ENCODE results near the gene TRIM72.
"Not testable (repeated sequence)": the region's sequence is repeated elsewhere in the genome, so short reads cannot be mapped to it uniquely, and the experiment has no call there.

TRIM72 gene

DNA sequence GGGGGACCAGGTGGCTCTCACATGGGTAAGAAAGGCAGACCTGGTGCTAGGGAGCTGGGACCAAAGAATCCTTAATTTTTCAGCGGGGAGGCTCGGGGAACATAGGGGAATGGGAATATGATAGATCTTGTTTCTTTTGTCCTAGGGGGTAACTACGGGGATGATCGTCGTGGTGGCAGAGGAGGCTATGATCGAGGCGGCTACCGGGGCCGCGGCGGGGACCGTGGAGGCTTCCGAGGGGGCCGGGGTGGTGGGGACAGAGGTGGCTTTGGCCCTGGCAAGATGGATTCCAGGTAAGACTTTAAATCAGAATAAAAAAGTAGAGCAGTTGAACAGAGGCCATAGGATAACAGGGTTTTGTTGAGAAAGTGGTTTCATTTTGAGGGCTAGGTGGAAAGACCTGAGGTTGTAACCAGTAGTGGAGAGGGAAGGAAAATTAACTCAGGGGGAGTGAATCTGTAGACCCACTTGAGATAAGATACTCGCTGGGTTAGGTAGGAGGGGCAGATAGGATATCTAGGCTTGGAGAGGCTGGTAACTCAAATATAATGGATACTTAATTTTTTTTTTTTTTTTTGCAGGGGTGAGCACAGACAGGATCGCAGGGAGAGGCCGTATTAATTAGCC, 23.0 kb upstream of the TRIM72 start:
- no peak for DNase-seq

DNA sequence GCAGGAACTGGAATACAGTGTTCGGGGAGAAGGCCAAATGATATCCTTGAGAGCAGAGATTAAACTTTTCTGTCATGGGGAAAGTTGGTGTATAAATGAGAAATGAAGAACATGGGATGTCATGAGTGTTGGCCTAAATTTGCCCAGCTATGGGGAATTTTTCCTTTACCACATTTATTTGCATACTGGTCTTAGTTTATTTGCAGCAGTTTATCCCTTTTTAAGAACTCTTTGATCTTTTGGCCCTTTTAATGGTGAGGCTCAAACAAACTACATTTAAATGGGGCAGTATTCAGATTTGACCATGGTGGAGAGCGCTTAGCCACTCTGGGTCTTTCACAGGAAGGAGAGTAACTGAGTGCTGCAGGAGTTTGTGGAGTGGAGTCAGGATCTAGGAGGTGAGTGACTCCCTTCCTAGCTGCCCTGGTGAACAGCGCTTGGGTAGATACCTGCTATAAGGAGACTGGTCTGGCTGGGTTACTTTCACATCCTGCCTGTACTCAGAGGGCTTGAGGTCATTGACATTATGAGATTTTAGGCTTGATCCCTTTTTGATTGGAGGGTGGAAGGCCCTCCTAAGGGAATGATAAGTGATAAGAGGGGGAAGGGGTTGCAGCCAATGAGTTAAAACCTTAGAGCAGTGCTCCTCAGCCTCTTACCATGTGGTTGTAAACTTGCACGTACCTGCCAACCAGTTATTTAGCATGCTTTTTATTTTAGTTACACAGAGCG, 22.1 kb upstream of the TRIM72 start:
- no peak for DNase-seq

DNA sequence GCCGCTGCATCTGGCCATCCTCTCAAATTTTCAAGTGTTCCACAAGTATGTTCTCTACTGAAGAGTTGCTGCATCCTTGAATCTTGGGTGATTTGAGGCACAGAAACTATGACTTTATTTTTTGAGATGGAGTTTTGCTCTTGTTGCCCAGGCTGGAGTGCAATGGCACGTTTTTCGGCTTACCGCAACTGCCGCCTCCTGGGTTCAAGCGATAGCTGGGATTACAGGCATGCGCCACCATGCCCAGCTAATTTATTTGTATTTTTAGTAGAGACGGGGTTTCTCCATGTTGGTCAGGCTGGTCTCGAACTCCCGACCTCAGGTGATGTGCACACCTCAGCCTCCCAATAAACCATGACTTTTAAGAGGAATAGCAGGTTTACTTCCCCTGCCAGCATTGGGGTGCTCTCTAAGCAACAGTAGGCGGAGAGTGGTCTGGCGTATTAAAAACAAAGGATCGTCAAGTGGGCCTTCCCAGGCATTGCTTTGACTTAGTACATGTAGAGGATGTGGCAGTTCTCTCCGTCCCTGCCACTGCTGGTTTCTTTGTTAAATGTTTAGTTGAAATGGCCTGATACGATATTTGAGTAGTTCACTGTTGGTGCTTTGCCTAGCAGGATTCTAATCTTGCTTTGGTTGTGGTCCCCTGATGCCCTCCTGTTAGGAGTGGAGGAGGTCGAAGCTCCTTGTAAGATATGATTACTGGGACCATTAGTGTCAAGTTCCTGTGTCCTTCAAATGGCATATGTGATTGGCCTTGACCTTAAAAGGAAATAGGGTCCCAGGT, 20.9 kb upstream of the TRIM72 start:
- no peak for DNase-seq

DNA sequence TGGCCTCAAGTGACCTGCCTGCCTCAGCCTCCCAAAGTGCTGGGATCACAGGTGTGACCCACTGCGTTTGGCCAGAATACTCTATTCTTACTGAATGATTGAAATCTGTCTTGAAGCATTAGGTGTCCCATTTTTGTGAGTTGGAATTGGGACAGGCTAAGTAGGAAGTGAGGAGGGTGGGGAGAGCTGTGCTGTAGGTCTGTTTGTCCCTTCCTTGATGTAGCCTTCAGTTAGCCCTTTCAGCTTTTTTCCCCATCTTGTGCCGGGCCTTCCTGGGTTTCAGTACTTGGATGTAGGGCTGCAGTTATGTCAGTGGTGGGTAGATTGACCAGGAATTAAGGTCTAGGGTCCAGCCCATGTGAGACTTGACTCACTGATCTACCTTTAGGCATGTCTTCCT, 20.0 kb upstream of the TRIM72 start:
- no peak for DNase-seq

DNA sequence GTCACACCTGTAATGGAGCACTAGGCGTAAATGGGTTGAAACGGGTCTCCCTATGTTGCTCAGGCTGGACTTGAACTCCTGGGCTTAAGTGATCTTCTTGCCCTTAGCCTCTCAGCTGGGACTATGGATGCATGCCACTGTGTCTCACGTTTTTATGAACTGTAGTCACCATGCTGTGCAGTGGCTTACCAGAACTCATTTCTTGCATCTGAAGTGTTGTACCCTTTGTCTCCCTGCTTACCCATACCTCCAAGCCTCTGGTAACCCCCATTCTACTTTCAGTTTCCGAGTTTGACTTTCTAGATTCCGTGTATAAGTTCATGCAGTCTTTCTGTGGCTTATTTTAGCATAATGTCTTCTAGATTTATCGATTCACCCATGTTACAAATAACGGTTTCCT, 19.0 kb upstream of the TRIM72 start:
- no peak for DNase-seq

DNA sequence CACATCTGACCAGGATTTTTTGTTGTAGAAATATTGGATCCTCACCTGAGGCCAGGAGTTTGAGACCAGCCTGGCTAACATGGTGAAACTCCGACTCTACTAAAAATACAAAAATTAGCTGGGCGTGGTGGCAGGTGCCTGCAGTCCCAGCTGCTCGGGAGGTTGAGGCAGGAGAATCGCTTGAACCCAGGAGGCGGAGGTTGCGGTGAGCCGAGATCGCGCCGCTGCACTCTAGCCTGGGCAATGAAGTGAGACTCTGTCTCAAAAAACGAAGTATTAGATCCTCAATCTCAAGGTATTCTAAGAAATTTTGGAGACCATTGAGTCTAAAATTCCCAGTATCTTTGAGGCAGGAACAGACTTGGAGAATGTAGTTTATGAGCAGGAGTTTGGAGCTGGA, 18.1 kb upstream of the TRIM72 start:
- not testable (repeated sequence) for DNase-seq

DNA sequence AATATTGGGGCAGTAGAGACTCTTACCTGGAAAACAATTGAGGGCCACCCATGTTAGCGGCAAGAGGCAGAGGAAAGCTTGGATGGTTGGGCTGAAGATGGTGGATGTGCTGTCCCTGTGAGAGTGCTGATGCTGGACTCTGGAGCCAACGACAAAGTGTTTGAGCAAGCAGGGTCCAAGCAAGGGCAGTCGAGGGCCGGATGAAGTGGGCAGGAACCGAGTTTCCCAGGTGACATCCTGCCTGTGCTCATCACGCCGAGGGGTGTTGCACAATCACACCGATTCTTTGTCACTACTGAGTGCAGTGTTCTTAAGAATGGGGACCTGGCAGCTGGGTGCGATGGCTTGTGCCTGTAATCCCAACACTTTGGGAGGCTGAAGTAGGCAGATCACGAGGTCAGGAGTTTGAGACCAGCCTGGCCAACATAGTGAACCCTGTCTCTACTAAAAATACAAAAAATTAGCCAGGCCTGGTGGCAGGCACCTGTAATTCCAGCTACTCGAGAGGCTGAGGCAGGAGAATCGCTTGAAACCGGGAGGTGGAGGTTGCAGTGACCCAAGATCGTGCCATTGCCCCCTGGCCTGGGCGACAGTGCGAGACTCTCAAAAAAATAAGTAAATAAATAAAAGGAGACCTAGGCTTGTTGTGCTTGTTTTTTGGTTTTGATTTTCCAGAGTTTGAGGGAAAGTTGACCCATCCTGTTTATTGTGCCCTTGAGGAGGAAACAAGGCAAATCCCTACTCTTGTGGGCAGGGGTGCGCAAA, 17.4 kb upstream of the TRIM72 start:
- no peak for DNase-seq

DNA sequence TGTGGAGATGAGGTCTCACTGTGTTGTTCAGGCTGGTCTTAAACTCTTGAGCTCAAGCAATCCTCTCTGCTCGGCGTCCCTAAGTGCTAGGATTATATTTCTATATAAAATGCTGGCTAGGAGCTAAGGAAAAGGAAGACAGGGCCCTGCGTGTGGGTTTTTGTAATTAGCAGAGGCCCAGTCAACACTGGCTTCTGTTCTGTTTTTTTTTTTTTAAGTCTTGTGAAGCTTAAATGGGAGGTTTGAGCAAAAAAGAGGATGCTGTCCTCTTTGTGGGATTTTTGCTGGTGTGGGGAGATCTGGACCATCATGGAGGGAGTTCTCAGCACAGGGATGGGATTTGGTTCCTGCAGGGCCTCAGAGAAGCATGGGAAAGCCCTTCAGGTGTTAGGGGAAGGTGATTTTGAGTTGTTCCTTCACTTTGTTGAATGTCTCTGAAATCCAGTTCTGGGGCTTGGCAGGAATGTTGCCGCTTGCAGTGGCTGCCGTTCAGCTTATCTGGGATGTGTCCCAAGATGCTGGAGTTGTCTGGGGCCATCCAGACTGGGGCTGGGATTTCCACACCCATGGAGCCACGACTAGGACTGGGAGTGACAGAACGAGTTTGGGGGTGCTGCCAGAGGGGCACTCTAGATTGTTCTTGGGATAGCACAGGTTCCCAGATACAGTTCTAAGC, 15.6 kb upstream of the TRIM72 start:
- no peak for DNase-seq

DNA sequence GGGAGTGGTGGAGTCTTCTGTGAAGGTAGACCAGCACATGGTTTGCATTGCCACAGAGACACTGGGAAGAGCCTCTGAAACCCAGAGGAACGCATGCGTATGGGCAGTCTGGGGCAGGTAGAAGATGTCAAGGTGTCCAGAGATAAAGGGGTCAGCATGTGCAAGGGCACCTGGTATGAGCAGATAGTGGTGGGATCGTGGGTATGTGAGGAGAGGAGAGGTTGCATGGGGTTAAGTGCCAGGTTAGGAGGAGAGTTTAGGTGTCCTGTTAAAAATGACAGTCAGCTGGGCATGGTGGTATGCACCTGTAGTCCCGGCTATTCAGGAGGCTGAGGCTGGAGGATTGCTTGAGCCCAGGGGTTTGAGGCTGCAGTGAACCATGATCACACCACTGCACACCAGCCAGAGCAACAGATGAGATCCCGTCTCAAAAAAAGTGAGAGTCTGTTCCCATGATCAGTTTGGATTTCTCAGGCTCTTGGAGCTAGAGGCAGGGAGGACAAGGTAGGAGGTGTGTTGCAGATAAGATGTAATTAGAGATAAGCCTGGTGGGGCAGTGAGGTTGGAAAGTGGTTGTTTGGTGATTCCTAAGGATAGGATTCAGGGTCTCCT, 14.4 kb upstream of the TRIM72 start:
- no peak for DNase-seq

DNA sequence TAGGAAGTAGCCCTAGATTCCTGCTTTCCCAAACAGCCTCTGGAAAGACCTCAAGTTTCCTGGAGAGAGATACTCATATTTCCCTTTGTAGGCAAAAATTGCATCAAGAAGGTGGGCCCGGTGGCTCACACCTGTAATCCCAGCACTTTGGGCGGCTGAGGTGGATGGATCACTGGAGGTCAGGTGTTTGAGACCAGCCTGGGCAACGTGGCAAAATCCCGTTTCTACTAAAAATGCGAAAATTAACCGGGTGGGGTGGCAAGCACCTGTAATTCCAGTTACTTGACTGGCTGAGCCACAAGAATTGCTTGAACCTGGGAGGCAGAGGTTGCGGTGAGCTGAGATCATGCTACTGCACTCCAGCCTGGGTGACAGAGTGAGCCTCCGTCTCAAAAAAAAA, 13.8 kb upstream of the TRIM72 start:
- DNase-seq = not testable (repeated sequence)

DNA sequence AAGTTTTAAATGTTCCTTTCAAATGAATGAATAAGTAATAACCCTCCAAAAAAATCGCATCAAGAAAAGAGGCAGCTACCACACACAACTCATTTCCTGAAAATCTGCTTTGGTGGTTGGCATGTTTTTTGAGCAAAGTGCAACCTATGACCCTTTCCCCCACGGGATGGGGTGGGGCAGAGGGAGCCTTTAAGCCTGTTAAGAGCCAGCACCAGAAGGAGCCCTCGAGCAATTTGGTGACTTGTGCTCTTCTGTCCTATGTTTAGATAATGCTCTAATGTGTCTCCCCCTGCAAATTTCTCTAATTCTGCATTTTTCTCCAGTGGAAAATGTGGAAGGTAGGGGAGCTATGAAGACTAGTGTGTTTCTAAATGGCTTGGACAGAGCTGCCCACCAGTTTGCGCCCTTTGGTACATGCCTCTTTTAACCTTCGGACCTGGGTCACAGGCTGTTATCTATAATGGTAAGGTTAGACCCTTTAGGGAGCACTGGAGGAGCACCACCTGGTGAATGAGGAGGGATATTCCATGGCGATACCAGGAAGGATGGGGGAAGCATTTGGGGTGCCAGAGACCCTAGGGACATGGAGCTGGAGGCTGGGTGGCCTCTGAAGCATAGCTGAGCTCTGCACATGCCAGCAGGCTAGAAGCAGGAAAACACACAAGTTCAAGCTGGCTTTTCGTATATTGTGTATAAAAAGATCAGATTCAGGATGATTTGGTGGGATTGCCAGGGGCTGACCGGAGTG, 12.9 kb upstream of the TRIM72 start:
- DNase-seq = no peak

DNA sequence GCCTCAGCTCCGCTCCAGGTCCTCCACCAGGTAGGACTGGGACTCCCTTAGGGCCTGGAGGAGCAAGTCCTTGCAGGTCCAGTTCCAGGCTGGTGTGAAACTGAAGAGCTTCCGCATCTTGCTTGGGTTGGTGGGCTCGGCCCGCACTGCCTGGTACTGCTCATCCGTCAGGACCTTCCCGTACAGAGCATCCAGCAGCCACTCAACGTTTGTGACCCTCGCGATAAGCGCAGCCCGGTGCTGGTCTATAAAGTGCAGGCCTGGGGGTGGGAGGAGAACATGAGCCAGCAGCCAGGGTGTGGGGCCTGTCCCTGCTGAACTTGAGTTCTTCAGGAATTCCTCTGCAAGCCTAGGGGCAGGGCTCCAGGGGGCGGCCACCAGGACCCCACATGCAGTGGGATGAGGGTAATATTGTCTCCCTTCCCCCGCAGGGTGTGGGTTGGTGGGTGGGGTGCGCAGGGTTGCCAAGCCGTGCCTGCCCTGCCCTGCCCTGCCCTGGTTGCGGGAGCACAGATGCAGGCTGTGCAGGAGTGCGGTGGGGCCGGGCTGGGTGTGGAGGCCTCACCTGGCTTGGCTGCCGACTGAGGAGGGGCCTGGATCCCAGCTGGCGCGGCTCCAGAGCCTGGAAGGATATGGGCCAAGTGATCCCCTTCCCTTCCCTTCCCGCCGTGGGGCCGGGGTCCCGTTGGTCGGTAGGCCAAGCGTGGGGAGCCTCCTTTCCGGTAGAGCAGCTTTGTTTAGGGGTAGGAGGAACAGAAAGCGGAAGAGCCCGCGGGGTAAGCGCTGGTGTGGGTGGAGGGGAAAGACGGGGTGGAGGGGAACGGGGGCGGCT, 12.1 kb upstream of the TRIM72 start:
- no peak for DNase-seq

DNA sequence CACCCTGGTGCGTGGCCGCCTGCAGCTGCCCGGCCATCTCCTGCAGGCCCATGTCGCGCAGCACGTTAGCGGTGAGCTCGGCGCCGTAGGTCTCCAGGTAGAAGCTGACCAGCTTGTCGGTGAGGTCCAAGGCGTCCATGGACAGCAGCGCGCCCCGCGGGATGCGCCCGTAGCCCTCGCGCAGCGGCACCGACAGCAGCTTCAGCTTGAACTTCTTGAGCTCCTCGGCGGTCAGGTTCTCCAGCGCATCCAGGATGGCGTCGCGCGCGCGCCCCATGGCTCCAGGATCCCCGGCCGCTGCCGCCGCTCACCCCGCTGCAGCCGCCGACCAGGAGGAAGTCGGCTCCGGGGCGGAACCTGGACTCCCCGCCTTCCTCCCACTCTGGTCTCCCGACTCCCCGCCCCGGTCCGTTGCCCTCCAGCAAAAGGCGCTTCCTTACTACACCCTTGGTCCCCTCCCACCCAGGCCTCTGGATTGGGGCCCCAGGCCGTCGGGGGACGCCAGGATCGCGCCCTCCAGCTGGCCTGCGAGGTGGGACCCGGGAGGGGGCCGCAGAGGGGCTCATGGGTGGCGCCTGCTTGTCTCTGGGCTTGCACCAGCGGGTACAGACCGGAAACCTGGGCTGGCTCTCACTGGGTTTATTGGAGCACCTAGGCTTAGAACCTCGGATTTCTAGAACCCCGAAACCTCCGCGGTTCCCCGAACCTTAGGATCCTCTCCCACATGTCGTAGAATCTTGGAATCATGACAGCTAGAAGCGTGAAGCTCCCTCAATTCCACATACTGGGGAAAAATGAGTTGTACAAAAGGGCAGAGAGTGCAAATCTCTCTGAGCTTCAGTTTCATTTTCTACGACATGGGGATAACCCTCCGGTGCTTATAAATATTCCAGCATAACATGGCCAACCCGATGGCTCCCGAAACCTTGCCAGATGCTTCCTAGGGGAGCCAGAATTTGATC, 11.2 kb upstream of the TRIM72 start, which contains the start of gene PYCARD:
TSS of gene PYCARD (minus strand) at position 347 of the 962 bp plus-strand sequence. CDS start at position 277, 70 bp downstream.
- DNase-seq = no peak

DNA sequence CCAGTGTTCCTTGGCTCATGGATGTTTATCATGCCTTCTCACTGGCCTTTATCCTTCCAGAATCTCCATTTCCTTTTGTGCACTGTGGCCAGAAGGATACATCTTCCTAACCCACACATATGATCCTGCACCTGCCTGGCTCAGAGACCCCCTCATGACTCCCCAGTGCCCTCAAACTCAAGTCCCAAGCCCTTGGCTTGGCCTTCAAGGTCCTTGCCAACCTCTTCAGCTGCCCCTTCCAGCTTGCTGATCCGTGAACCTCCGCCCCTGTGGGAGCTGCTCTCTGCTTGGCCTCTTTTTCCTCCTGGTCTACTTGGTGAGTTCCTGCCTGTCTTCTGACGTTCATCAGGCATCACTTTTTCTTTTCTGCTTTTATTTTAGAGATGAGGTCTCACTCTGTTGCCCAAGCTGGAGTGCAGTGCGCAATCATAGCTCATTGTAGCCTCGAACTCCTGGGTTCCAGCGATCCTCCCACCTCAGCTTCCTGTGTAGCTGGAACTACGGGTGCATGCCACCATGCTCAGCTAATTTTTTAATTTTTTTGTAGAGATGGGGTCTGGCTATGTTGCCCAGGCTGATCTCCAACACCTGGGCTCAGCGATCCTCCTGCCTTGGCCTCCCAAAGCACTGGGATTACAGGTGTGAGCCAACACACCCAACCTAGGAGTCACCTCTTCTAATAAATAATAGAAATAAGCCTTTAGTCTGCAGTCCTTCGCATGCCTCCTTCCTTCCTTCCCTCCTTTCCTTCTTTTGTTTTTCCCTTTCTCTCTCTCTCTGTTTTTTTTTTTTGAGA, 8.8 kb upstream of the TRIM72 start:
- no peak for DNase-seq

DNA sequence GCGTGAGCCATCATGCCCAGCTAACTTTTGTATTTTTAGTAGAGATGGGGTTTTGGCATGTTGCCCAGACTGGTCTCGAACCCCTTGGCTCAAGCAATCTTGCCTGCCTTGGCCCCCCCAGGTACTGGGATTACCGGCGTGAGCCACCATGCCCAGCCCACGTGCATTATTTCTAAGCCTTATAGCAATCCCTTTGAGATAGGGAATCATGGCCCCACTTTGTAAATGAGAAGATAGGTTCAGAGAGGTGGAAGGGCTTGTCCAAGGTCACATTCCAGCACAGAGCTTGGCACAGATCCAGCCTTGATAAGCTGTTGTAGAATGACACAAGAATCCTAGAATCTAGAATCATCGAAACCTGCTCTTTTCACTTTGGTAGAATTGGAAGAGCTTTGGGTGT, 7.1 kb upstream of the TRIM72 start:
- no peak for DNase-seq

DNA sequence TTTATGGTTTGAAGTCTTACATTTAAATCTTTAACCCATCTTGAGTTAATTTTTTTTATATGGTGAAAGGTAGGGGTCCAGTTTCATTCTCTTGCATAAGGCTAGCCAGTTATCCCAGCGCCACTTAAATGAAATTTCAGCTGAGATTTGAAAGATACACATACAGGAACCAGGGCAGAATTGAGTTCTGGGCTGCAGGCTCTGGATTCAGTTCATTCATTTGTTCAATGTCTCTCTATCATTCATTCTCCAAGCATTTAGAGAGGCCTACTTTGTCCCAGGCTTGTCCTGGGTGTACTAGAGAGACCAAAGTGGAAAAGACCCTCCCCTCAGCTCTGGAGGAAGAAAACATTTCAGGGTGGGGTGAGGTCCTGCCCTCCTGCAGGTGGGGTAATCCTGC, 577 bp upstream of the TRIM72 start:
- DNase-seq = no peak

DNA sequence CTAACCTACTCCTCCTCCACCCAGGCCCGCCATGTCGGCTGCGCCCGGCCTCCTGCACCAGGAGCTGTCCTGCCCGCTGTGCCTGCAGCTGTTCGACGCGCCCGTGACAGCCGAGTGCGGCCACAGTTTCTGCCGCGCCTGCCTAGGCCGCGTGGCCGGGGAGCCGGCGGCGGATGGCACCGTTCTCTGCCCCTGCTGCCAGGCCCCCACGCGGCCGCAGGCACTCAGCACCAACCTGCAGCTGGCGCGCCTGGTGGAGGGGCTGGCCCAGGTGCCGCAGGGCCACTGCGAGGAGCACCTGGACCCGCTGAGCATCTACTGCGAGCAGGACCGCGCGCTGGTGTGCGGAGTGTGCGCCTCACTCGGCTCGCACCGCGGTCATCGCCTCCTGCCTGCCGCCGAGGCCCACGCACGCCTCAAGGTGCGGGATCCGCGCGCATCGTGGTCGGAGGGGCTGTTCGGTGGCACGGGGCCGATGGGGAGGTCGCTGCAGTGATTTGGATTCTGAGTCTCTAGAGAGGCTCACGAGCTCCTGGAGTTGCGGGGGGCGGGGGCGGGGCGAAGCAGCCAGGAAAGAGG, 878 bp downstream of the TRIM72 start:
- no peak for DNase-seq

All from NK-92 treated with Interleukin-12 subunit alpha and Interleukin-12 subunit beta, amount 100 ng/mL, for 24 hours (cell line).